K562 (cell line): ENCODE results near the gene FADS1. TPM values are rescaled to one million over a fixed set of nuclear protein-coding genes. Genes with fewer than 3 reads are reported as not detected.
A peak's percentile ranks its signal among the peaks of the same experiment; 100 is the strongest.

Experiments
- AFF4 ChIP-seq: sonication (generic); formaldehyde crosslinking; IDR thresholded peaks from 2 replicates; pipeline ENCODE4 v1.8.0; 2023; ENCODE audit warnings: mild to moderate bottlenecking, missing genetic modification reagents
- BRD9 ChIP-seq: fragments of 450-650 bp; IDR thresholded peaks from 2 replicates; pipeline ENCODE4 v1.6.1; 2018; ENCODE audit warnings: low read depth; ENCODE audit not compliant: partially characterized antibody
- CREB3 ChIP-seq: fragments of 450-650 bp; conservative IDR thresholded peaks from 2 replicates; pipeline ENCODE4 v1.6.1; 2016; ENCODE audit warnings: missing genetic modification characterization, low read depth, mild to moderate bottlenecking, missing compliant biosample characterization, moderate library complexity
- GABPB1 ChIP-seq: sonication (generic); formaldehyde crosslinking; IDR thresholded peaks from 2 replicates; pipeline ENCODE4 v1.8.0; 2022; ENCODE audit warnings: mild to moderate bottlenecking, missing genetic modification reagents
- HMG20B ChIP-seq: fragments of 250-450 bp; sonication (Bioruptor Pico); IDR thresholded peaks from 2 replicates; pipeline ENCODE4 v1.5.0; 2021; ENCODE audit warnings: mild to moderate bottlenecking
- KLF6 ChIP-seq: fragments of 250-450 bp; sonication (Bioruptor Pico); IDR thresholded peaks from 2 replicates; pipeline ENCODE4 v1.4.0; 2020; ENCODE audit warnings: mild to moderate bottlenecking, moderate library complexity, borderline replicate concordance
- MTA3 ChIP-seq: fragments of 450-650 bp; formaldehyde crosslinking; IDR thresholded peaks from 2 replicates; pipeline ENCODE4 v1.6.1; 2017; ENCODE audit warnings: mild to moderate bottlenecking, borderline replicate concordance
- MYBL2 ChIP-seq, 2 experiments: fragments of 450-650 bp in 1 of 2; sonication (generic) in 1 of 2; formaldehyde crosslinking in 1 of 2; IDR thresholded peaks; 2 replicates each; pipeline versions ENCODE4 v1.6.1 to v1.8.1; 2017 to 2022; ENCODE audit warnings: borderline replicate concordance in 1 of 2, inconsistent platforms in 1 of 2, low read depth in 1 of 2, mild to moderate bottlenecking in 1 of 2, missing genetic modification reagents in 1 of 2, moderate library complexity in 1 of 2
- POLR2A ChIP-seq: fragments of 450-650 bp; conservative IDR thresholded peaks from 2 replicates; pipeline ENCODE4 v1.6.1; 2016
- POLR2G ChIP-seq: fragments of 200-400 bp; formaldehyde crosslinking; IDR thresholded peaks from 2 replicates; pipeline ENCODE4 v1.6.1; 2017; ENCODE audit warnings: low read depth, mild to moderate bottlenecking, antibody characterized with exemption, low read length, moderate library complexity
- RHOXF2B ChIP-seq: fragments of 250-450 bp; sonication (Bioruptor Pico); conservative IDR thresholded peaks from 2 replicates; pipeline ENCODE4 v1.5.1; 2021
- SLC30A9 ChIP-seq: fragments of 250-450 bp; sonication (Bioruptor Pico); IDR thresholded peaks from 2 replicates; pipeline ENCODE4 v1.8.0; 2022; ENCODE audit warnings: mild to moderate bottlenecking, moderate library complexity
- STAT5A ChIP-seq: IDR thresholded peaks from 2 replicates; pipeline ENCODE4 v1.6.1; 2012; ENCODE audit warnings: low read length, inconsistent platforms, borderline replicate concordance
- TAF1 ChIP-seq: IDR thresholded peaks from 2 replicates; pipeline ENCODE4 v1.6.1; 2011; ENCODE audit warnings: mild to moderate bottlenecking, low read length, moderate library complexity; ENCODE audit not compliant: insufficient read depth, control insufficient read depth, severe bottlenecking; ENCODE audit errors: extremely low read depth
- USF1 ChIP-seq: sonication (generic); formaldehyde crosslinking; IDR thresholded peaks from 2 replicates; pipeline ENCODE4 v1.9.0; 2022; ENCODE audit warnings: mild to moderate bottlenecking, missing genetic modification reagents
- ZBTB7A ChIP-seq: IDR thresholded peaks from 2 replicates; pipeline ENCODE4 v1.6.1; 2011; ENCODE audit warnings: low read depth, mild to moderate bottlenecking, low read length, moderate library complexity, borderline replicate concordance; ENCODE audit not compliant: control insufficient read depth
- ZNF124 ChIP-seq: sonication (generic); formaldehyde crosslinking; IDR thresholded peaks from 2 replicates; pipeline ENCODE4 v1.8.1; 2022; ENCODE audit warnings: missing genetic modification reagents
- ZNF507 ChIP-seq: conservative IDR thresholded peaks from 2 replicates; pipeline ENCODE4 v1.6.1; 2017; ENCODE audit warnings: missing genetic modification characterization, missing compliant biosample characterization
- ZNF717 ChIP-seq: fragments of 250-450 bp; sonication (Bioruptor Pico); IDR thresholded peaks from 2 replicates; pipeline ENCODE4 v1.5.0; 2021
- polyA plus RNA-seq, 8 experiments: library from polyadenylated mRNA; depleted of rRNA in 4 of 8; stranded (reverse) in 5 of 8; unstranded in 3 of 8; fragments of >200 nt; fragmentation: Nextera tagmentation in 2 of 8; fragmentation: Illumina TruSeq in 1 of 8; extraction: Ambion mirVana in 2 of 8; extraction: Trizol in 1 of 8; gene quantifications; 2 replicates each; pipeline versions ENCODE4 v1.2.1 to v1.2.3, GENCODE V29; 2011 to 2014; ENCODE audit warnings: inconsistent platforms in 1 of 8, missing spikeins in 1 of 8
- total RNA-seq, 7 experiments: library from RNA; depleted of rRNA in 6 of 7; stranded (reverse); fragments of >200 nt in 6 of 7; fragmentation: Illumina TruSeq in 2 of 7; extraction: Trizol in 2 of 7; gene quantifications; 2 replicates each; pipeline versions ENCODE4 v1.2.1 to v1.2.3, GENCODE V29; 2011 to 2021; ENCODE audit warnings: low replicate concordance in 1 of 7
- TF ChIP-seq, protein P1 (sequence below): fragments of 450-650 bp; formaldehyde crosslinking; IDR thresholded peaks from 2 replicates; pipeline ENCODE4 v1.4.0; 2020; ENCODE audit warnings: mild to moderate bottlenecking, moderate library complexity

The FADS1 gene
- total and polyA plus RNA-seq, 9 of the 15 experiments (the other 6 are each of a cell fraction or from before 2014, with no cell fraction given) = 110 to 864 (median 364) TPM

DNA sequence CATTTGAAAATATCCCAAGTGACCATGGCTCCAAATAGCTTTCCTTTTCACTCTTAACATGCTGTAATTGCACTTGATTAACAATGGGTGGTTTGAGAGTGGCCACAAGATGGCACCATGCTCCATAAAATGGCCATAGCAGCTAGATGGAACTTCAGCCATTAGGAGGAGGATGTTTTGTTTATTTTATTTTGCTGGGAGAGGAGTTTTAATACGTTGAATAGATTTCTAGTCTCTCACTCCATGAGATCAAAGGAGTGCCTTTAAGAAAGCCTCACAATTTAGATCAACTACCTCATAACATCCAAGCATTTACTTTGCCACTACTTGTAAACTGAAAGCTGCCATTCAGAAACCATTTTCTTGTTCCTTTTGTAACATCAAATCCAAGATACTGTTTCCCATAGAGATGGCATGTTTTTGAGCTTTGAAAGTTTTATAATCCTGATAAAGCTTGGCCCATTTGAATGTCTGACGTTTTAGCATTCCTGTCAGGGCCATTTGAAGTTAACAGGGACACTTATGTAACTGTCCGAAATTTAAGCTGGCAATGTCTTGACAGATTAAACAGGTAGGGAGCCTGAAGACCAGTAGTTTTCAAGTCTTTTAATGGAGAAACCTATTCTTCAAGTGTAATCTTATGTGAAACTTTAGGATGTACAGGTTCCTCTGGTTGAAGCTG lies 19.4 kb downstream of the FADS1 start (continued):
- TF ChIP-seq ZNF507 (tag) (no peak), POLR2G (peak; percentile 43), AFF4 (CRISPR knock-in tag) (no peak), HMG20B (CRISPR knock-in tag) (no peak), SLC30A9 (no peak), RHOXF2B (CRISPR knock-in tag) (no peak), TAF1 (no peak), STAT5A (no peak), ZBTB7A (no peak), MTA3 (no peak), BRD9 (peak; percentile 76), POLR2A (peak; percentile 59), ZNF717 (CRISPR knock-in tag) (no peak), ZNF124 (no peak), MYBL2 (IDR thresholded peaks at IDR 0.05; ENCODE audit: low read depth) (no peak), MYBL2 (CRISPR knock-in tag; IDR thresholded peaks at IDR 0.05; ENCODE audit: borderline replicate concordance) (no peak), CREB3 (tag) (0 out of 2 replicates have a peak, but pooled peaks have one; percentile 48), USF1 (CRISPR knock-in tag) (no peak), GABPB1 (CRISPR knock-in tag) (no peak; the same call in 1 of the 2 replicates), KLF6 (no peak)
- TF ChIP-seq, protein P1, sequence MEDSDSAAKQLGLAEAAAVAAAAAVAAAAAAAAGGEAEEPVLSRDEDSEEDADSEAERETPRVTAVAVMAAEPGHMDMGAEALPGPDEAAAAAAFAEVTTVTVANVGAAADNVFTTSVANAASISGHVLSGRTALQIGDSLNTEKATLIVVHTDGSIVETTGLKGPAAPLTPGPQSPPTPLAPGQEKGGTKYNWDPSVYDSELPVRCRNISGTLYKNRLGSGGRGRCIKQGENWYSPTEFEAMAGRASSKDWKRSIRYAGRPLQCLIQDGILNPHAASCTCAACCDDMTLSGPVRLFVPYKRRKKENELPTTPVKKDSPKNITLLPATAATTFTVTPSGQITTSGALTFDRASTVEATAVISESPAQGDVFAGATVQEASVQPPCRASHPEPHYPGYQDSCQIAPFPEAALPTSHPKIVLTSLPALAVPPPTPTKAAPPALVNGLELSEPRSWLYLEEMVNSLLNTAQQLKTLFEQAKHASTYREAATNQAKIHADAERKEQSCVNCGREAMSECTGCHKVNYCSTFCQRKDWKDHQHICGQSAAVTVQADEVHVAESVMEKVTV = peak; percentile 85
